ENCODE measurements around the gene CYP27A1. TPM values are rescaled to one million over a fixed set of nuclear protein-coding genes. Genes with fewer than 3 reads are reported as not detected.
A peak's percentile ranks its signal among the peaks of the same experiment; 100 is the strongest.

Gene CYP27A1
- total RNA-seq, 1 experiment from 2014 or later = 12.2 TPM

DNA sequence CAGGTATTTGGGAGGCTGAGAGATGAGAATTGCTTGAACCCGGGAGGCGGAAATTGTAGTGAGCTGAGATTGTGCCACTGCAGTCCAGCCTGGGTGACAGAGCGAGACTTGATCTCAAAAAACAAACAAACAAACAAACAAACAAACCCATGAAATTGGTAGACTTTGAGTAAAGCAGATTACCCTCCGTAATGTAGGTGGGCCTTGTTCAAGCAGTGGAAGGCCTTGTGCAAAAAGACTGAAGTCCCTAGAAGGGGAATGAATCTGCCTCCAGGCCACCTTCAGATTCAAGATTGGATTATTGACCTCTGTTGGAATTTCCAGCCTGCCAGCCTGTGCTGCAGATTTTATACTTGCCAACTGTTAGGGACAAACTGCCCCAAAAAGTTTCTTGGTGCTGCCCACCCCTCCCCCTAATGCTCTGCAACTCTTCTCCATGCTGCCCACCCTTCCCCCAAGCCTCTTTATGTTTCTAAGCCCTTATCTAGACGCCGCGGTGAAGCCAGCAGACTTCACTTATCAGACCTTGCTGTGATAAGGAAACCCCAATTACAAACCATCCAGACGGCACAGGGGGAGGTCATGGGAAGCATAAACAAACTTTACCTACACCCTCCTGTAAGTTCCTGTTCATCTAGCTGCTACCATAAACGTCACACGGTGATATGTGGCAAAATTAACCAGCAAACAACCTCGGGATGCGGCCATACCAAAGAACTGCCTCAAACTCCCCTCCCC, 17.0 kb downstream of the CYP27A1 start:
- no peaks in the 10 kb centered on the region for H3K9me3 Mint-ChIP-seq (ENCODE audit: low read depth, unreplicated experiment)
- H3K4me3 Mint-ChIP-seq (ENCODE audit: low read depth, unreplicated experiment) = peak overlapping the region; percentile 38
- H3K27ac Mint-ChIP-seq (ENCODE audit: unreplicated experiment) = peak overlapping the region; percentile 15
- DNase-seq = no peak
- BruUV-seq (replicated peaks) = no TSS peak
- no peaks in the 10 kb centered on the region for H3K27me3 Mint-ChIP-seq (ENCODE audit: unreplicated experiment)
- TF ChIP-seq, protein P1, sequence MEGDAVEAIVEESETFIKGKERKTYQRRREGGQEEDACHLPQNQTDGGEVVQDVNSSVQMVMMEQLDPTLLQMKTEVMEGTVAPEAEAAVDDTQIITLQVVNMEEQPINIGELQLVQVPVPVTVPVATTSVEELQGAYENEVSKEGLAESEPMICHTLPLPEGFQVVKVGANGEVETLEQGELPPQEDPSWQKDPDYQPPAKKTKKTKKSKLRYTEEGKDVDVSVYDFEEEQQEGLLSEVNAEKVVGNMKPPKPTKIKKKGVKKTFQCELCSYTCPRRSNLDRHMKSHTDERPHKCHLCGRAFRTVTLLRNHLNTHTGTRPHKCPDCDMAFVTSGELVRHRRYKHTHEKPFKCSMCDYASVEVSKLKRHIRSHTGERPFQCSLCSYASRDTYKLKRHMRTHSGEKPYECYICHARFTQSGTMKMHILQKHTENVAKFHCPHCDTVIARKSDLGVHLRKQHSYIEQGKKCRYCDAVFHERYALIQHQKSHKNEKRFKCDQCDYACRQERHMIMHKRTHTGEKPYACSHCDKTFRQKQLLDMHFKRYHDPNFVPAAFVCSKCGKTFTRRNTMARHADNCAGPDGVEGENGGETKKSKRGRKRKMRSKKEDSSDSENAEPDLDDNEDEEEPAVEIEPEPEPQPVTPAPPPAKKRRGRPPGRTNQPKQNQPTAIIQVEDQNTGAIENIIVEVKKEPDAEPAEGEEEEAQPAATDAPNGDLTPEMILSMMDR (IDR thresholded peaks at IDR 0.05; ENCODE audit: unreplicated experiment) = no peak
- CTCF ChIA-PET = no interaction called here
- H3K36me3 Mint-ChIP-seq (ENCODE audit: insufficient read depth, unreplicated experiment) = no peaks in the 10 kb centered on the region
- H3K4me1 Mint-ChIP-seq (ENCODE audit: low read depth, unreplicated experiment) = peaks cover 15% of the 10 kb centered on the region
- intact Hi-C loops (cut with micrococcal nuclease; ENCODE audit: unreplicated experiment) = no loop called here

DNA sequence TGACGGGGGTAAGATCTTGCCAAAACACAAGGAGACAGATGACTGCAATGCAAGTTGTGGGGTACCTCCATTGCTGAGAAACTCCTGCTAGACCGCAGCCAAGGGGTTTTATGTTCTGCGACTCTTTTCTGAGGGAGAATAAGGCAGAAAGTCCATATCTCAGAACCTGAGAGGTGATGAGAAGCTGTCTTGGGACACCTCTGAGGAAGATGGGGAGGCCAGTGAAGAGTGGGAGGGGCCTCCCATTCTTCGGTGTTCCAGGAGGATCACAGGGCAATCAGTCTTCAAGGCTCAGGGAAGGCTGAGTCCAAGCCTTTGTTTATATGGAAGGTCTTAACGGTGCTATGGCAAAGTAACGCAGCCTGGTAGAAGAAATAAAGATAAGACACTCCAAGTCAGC, 18.0 kb downstream of the CYP27A1 start:
- no peaks in the 10 kb centered on the region for H3K9me3 Mint-ChIP-seq (ENCODE audit: low read depth, unreplicated experiment)
- TF ChIP-seq, protein P1 (IDR thresholded peaks at IDR 0.05; ENCODE audit: unreplicated experiment) = no peak
- H3K4me1 Mint-ChIP-seq (ENCODE audit: low read depth, unreplicated experiment) = peaks cover 15% of the 10 kb centered on the region
- BruUV-seq (replicated peaks) = no TSS peak
- intact Hi-C loops (cut with micrococcal nuclease; ENCODE audit: unreplicated experiment) = loop anchor here (5.0 kb wide), 1 partner anchor 47 kb away; no protein-coding TSS in a partner anchor
- H3K36me3 Mint-ChIP-seq (ENCODE audit: insufficient read depth, unreplicated experiment) = no peaks in the 10 kb centered on the region
- CTCF ChIA-PET = no interaction called here
- no peaks in the 10 kb centered on the region for H3K27me3 Mint-ChIP-seq (ENCODE audit: unreplicated experiment)
- no peak for DNase-seq
- H3K4me3 Mint-ChIP-seq (ENCODE audit: low read depth, unreplicated experiment) = no peak overlapping the region
- H3K27ac Mint-ChIP-seq (ENCODE audit: unreplicated experiment) = peak overlapping the region; percentile 15

DNA sequence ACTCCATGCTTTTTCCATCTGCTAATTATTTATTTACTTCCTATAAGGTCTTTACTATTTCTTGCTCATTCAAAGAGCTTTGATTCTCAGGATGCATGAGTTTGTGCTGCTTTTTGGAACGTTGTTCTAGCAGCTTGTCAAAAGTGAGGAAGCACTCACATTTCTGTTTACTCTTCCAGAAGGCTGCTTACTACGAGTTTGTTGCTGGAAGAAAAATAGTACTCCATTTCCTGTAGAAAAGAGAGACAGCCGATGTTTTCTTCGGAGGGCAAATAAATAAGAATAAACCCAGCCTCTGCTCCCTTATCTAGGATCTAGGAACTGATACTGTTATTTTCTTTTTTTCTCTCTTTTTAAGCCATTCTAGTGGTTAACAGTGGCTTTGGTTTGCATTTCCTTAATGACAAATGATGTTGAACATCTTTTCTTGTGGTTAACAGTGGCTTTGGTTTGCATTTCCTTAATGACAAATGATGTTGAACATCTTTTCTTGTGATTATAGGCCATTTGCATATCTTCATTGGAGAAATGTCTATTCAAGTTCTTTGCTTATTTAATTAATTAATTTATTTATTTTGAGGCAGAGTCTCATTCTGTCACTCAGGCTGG, 20.5 kb downstream of the CYP27A1 start:
- intact Hi-C loops (cut with micrococcal nuclease; ENCODE audit: unreplicated experiment) = loop anchor here (5.0 kb wide), 1 partner anchor 45 kb away; no protein-coding TSS in a partner anchor
- Mint-ChIP-seq H3K27me3 (ENCODE audit: unreplicated experiment) (no peaks in the 10 kb centered on the region), H3K4me3 (ENCODE audit: low read depth, unreplicated experiment) (no peak overlapping the region), H3K27ac (ENCODE audit: unreplicated experiment) (no peak overlapping the region), H3K36me3 (ENCODE audit: insufficient read depth, unreplicated experiment) (no peaks in the 10 kb centered on the region), H3K9me3 (ENCODE audit: low read depth, unreplicated experiment) (peaks cover 2% of the 10 kb centered on the region), H3K4me1 (ENCODE audit: low read depth, unreplicated experiment) (peaks cover 29% of the 10 kb centered on the region)
- TF ChIP-seq, protein P1 (IDR thresholded peaks at IDR 0.05; ENCODE audit: unreplicated experiment) = no peak
- CTCF ChIA-PET = interaction anchor here (0.7 kb wide), 1 partner anchor 302 kb away, joined by 3 read pairs; no protein-coding TSS in a partner anchor
- DNase-seq = no peak
- BruUV-seq (replicated peaks) = no TSS peak

DNA sequence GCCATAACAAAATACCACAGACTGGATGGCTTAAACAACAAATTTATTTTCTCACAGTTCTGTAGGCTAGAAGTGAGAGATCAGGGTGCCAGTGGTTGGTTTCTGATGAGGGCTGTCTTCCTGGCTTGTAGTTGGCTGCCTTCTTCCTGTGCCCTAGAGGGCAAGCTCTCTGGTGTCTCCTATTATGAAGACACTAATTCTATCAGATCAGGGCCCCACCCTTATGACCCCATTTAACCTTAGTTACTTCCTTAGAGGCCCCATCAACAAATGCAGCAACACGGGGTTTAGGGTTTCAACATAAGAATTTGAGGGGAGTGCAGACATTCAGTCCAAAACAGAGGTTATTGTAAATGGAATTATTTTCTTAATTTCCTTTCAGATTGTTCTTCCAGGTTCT, 22.9 kb downstream of the CYP27A1 start:
- Mint-ChIP-seq H3K4me3 (ENCODE audit: low read depth, unreplicated experiment) (no peak overlapping the region), H3K9me3 (ENCODE audit: low read depth, unreplicated experiment) (peaks cover 2% of the 10 kb centered on the region), H3K27me3 (ENCODE audit: unreplicated experiment) (no peaks in the 10 kb centered on the region), H3K27ac (ENCODE audit: unreplicated experiment) (no peak overlapping the region), H3K36me3 (ENCODE audit: insufficient read depth, unreplicated experiment) (no peaks in the 10 kb centered on the region), H3K4me1 (ENCODE audit: low read depth, unreplicated experiment) (peaks cover 17% of the 10 kb centered on the region)
- TF ChIP-seq, protein P1 (IDR thresholded peaks at IDR 0.05; ENCODE audit: unreplicated experiment) = no peak
- no peak for DNase-seq
- CTCF ChIA-PET = interaction anchor here (1.3 kb wide), 1 partner anchor 74 kb away, joined by 3 read pairs; no protein-coding TSS in a partner anchor
- intact Hi-C loops (cut with micrococcal nuclease; ENCODE audit: unreplicated experiment) = loop anchor here (5.0 kb wide), 1 partner anchor 42 kb away; no protein-coding TSS in a partner anchor
- no TSS peak for BruUV-seq (replicated peaks)
